ENCODE data around the gene VIPR2. TPM values are rescaled to one million over a fixed set of nuclear protein-coding genes. Genes with fewer than 3 reads are reported as not detected.

VIPR2 gene
- polyA plus RNA-seq, 1 donor from 2014 or later, result 0.51 TPM

GRCh38 chr7:159042103-159042502 lies 102.6 kb downstream of the VIPR2 start:
- no peak overlapping the region for H3K4me2 ChIP-seq (ENCODE audit: low read length)
- TF ChIP-seq CTCF (IDR thresholded peaks at IDR 0.05; ENCODE audit: poor library complexity, severe bottlenecking) (no peak), SMC3 (conservative IDR thresholded peaks at IDR 0.05; ENCODE audit: poor library complexity) (no peak), POLR2AphosphoS5 (IDR thresholded peaks at IDR 0.05) (no peak), EZH2 (IDR thresholded peaks at IDR 0.05; ENCODE audit: borderline replicate concordance, insufficient read depth, low read length, poor library complexity, severe bottlenecking) (no peak), TAF1 (IDR thresholded peaks at IDR 0.05; ENCODE audit: low read depth) (no peak), MXI1 (conservative IDR thresholded peaks at IDR 0.05; ENCODE audit: poor library complexity, severe bottlenecking) (no peak), EP300 (conservative IDR thresholded peaks at IDR 0.05; ENCODE audit: poor library complexity, severe bottlenecking) (no peak)
- H3K9me2 ChIP-seq (ENCODE audit: insufficient read depth, low read length), result no peaks in the 10 kb centered on the region
- no peaks in the 10 kb centered on the region for H3K36me3 ChIP-seq (ENCODE audit: insufficient read depth, low read length)
- H3K79me2 ChIP-seq (replicated peaks; ENCODE audit: insufficient read depth, low read length), result no peaks in the 10 kb centered on the region
- H3K27ac ChIP-seq (ENCODE audit: low read length), result no peak overlapping the region
- no peaks in the 10 kb centered on the region for H3K9me3 ChIP-seq (ENCODE audit: low read length)
- no peak overlapping the region for H3K4me3 ChIP-seq (ENCODE audit: low read length)
- H4K20me1 ChIP-seq (ENCODE audit: insufficient read depth), result no peaks in the 10 kb centered on the region
- H3K9ac ChIP-seq (ENCODE audit: low read length), result no peak overlapping the region
- no peaks in the 10 kb centered on the region for H3K27me3 ChIP-seq (ENCODE audit: insufficient read depth, low read depth, low read length)
- no peaks in the 10 kb centered on the region for H3F3A ChIP-seq (ENCODE audit: insufficient read depth, low read length, poor library complexity, severe bottlenecking)
- no peak overlapping the region for H2AFZ ChIP-seq (ENCODE audit: low read depth, low read length)

GRCh38 chr7:159040912-159041711 lies 103.6 kb downstream of the VIPR2 start:
- H3K9ac ChIP-seq (ENCODE audit: low read length), result no peak overlapping the region

More at GRCh38 chr7:159040912-159041711, 103.6 kb downstream of the VIPR2 start:
- Histone ChIP-seq H2AFZ (ENCODE audit: low read depth, low read length) (no peak overlapping the region), H4K20me1 (ENCODE audit: insufficient read depth) (no peaks in the 10 kb centered on the region), H3K27ac (ENCODE audit: low read length) (no peak overlapping the region), H3K4me3 (ENCODE audit: low read length) (no peak overlapping the region), H3K36me3 (ENCODE audit: insufficient read depth, low read length) (no peaks in the 10 kb centered on the region), H3K9me3 (ENCODE audit: low read length) (no peaks in the 10 kb centered on the region), H3K27me3 (ENCODE audit: insufficient read depth, low read depth, low read length) (no peaks in the 10 kb centered on the region), H3K79me2 (replicated peaks; ENCODE audit: insufficient read depth, low read length) (no peaks in the 10 kb centered on the region), H3K9me2 (ENCODE audit: insufficient read depth, low read length) (no peaks in the 10 kb centered on the region), H3F3A (ENCODE audit: insufficient read depth, low read length, poor library complexity, severe bottlenecking) (no peaks in the 10 kb centered on the region), H3K4me2 (ENCODE audit: low read length) (no peak overlapping the region)
- TF ChIP-seq POLR2AphosphoS5 (IDR thresholded peaks at IDR 0.05), result no peak
- TF ChIP-seq REST (IDR thresholded peaks at IDR 0.05; ENCODE audit: borderline replicate concordance), result no peak
- TF ChIP-seq TAF1 (IDR thresholded peaks at IDR 0.05; ENCODE audit: low read depth), result no peak
- no peak for TF ChIP-seq CTCF (IDR thresholded peaks at IDR 0.05; ENCODE audit: poor library complexity, severe bottlenecking)
- TF ChIP-seq RAD21 (conservative IDR thresholded peaks at IDR 0.05), result no peak
- TF ChIP-seq EZH2 (IDR thresholded peaks at IDR 0.05; ENCODE audit: borderline replicate concordance, insufficient read depth, low read length, poor library complexity, severe bottlenecking), result no peak
- no peak for TF ChIP-seq SMC3 (conservative IDR thresholded peaks at IDR 0.05; ENCODE audit: poor library complexity)
- TF ChIP-seq EP300 (conservative IDR thresholded peaks at IDR 0.05; ENCODE audit: poor library complexity, severe bottlenecking), result no peak
- TF ChIP-seq MXI1 (conservative IDR thresholded peaks at IDR 0.05; ENCODE audit: poor library complexity, severe bottlenecking), result no peak

Measured in neural cell (in vitro differentiated cells).